ENCODE results near the gene SLC9A1.

Gene SLC9A1

DNA sequence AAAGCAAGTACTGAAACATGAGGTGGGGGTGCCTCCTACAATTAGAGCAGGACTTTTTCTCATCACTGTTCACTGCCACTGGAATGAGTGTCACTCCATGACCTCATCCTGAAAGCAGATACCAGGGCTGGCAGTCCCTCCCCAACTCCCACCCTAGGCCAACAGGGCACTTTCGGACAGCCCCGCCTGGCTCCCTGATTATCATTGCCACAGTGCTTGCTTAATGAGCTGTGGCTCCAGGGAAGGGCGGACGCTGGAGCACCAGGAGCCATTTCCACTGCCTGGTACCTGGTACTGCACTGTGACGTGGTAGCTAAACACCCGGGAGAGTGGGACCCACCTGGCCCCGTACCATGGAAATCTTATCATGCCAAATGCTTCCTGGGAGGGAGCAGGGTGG is 22.3 kb downstream of the SLC9A1 start (continued):
- TF ChIP-seq, protein P1, sequence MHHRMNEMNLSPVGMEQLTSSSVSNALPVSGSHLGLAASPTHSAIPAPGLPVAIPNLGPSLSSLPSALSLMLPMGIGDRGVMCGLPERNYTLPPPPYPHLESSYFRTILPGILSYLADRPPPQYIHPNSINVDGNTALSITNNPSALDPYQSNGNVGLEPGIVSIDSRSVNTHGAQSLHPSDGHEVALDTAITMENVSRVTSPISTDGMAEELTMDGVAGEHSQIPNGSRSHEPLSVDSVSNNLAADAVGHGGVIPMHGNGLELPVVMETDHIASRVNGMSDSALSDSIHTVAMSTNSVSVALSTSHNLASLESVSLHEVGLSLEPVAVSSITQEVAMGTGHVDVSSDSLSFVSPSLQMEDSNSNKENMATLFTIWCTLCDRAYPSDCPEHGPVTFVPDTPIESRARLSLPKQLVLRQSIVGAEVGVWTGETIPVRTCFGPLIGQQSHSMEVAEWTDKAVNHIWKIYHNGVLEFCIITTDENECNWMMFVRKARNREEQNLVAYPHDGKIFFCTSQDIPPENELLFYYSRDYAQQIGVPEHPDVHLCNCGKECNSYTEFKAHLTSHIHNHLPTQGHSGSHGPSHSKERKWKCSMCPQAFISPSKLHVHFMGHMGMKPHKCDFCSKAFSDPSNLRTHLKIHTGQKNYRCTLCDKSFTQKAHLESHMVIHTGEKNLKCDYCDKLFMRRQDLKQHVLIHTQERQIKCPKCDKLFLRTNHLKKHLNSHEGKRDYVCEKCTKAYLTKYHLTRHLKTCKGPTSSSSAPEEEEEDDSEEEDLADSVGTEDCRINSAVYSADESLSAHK (tag by site-specific recombination; IDR thresholded peaks at IDR 0.05): no peak
- no peak for TF ChIP-seq ZNF133 (tag by site-specific recombination; IDR thresholded peaks at IDR 0.05)
- no peak for TF ChIP-seq ZNF214 (tag by site-specific recombination; IDR thresholded peaks at IDR 0.05; ENCODE audit: borderline replicate concordance)
- no peak for TF ChIP-seq KLF8 (tag by site-specific recombination; IDR thresholded peaks at IDR 0.05)
- TF ChIP-seq OSR2 (tag by site-specific recombination; IDR thresholded peaks at IDR 0.05): no peak
- no peak for TF ChIP-seq TRIM28 (IDR thresholded peaks at IDR 0.05; ENCODE audit: borderline replicate concordance, low read length)
- peak; percentile 80 for TF ChIP-seq ZBTB20 (tag by site-specific recombination; IDR thresholded peaks at IDR 0.05)
- TF ChIP-seq, protein P2, sequence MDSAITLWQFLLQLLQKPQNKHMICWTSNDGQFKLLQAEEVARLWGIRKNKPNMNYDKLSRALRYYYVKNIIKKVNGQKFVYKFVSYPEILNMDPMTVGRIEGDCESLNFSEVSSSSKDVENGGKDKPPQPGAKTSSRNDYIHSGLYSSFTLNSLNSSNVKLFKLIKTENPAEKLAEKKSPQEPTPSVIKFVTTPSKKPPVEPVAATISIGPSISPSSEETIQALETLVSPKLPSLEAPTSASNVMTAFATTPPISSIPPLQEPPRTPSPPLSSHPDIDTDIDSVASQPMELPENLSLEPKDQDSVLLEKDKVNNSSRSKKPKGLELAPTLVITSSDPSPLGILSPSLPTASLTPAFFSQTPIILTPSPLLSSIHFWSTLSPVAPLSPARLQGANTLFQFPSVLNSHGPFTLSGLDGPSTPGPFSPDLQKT (IDR thresholded peaks at IDR 0.05; ENCODE audit: borderline replicate concordance, low read depth, low read length): no peak
- no peak for TF ChIP-seq ZXDB (tag by site-specific recombination; IDR thresholded peaks at IDR 0.05)
- no peak for TF ChIP-seq ZNF24 (tag by site-specific recombination; IDR thresholded peaks at IDR 0.05)
- no peak for TF ChIP-seq ZNF184 (tag by site-specific recombination; IDR thresholded peaks at IDR 0.05)
- TF ChIP-seq SCRT1 (tag by site-specific recombination; IDR thresholded peaks at IDR 0.05; ENCODE audit: borderline replicate concordance): no peak
- no peak for TF ChIP-seq KLF7 (tag by site-specific recombination; IDR thresholded peaks at IDR 0.05; ENCODE audit: borderline replicate concordance)
- TF ChIP-seq ZNF16 (tag by site-specific recombination; IDR thresholded peaks at IDR 0.05; ENCODE audit: low read depth): no peak
- no peak for TF ChIP-seq ZNF174 (tag by site-specific recombination; IDR thresholded peaks at IDR 0.05)
- TF ChIP-seq ZFHX2 (tag by site-specific recombination; conservative IDR thresholded peaks at IDR 0.05): 0 out of 2 replicates have a peak, but pooled peaks have one; percentile 15
- TF ChIP-seq, protein P3, sequence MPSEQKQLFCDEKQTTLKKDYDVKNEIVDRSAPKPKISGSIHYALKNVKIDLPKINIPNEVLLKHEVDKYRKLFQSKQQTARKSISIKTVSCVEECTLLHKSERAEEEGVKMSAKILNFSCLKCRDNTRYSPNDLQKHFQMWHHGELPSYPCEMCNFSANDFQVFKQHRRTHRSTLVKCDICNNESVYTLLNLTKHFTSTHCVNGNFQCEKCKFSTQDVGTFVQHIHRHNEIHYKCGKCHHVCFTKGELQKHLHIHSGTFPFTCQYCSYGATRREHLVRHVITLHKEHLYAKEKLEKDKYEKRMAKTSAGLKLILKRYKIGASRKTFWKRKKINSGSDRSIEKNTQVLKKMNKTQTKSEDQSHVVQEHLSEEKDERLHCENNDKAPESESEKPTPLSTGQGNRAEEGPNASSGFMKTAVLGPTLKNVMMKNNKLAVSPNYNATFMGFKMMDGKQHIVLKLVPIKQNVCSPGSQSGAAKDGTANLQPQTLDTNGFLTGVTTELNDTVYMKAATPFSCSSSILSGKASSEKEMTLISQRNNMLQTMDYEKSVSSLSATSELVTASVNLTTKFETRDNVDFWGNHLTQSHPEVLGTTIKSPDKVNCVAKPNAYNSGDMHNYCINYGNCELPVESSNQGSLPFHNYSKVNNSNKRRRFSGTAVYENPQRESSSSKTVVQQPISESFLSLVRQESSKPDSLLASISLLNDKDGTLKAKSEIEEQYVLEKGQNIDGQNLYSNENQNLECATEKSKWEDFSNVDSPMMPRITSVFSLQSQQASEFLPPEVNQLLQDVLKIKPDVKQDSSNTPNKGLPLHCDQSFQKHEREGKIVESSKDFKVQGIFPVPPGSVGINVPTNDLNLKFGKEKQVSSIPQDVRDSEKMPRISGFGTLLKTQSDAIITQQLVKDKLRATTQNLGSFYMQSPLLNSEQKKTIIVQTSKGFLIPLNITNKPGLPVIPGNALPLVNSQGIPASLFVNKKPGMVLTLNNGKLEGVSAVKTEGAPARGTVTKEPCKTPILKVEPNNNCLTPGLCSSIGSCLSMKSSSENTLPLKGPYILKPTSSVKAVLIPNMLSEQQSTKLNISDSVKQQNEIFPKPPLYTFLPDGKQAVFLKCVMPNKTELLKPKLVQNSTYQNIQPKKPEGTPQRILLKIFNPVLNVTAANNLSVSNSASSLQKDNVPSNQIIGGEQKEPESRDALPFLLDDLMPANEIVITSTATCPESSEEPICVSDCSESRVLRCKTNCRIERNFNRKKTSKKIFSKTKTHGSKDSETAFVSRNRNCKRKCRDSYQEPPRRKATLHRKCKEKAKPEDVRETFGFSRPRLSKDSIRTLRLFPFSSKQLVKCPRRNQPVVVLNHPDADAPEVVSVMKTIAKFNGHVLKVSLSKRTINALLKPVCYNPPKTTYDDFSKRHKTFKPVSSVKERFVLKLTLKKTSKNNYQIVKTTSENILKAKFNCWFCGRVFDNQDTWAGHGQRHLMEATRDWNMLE (tag by site-specific recombination; conservative IDR thresholded peaks at IDR 0.05; ENCODE audit: low read depth): no peak
- TF ChIP-seq, protein P4, sequence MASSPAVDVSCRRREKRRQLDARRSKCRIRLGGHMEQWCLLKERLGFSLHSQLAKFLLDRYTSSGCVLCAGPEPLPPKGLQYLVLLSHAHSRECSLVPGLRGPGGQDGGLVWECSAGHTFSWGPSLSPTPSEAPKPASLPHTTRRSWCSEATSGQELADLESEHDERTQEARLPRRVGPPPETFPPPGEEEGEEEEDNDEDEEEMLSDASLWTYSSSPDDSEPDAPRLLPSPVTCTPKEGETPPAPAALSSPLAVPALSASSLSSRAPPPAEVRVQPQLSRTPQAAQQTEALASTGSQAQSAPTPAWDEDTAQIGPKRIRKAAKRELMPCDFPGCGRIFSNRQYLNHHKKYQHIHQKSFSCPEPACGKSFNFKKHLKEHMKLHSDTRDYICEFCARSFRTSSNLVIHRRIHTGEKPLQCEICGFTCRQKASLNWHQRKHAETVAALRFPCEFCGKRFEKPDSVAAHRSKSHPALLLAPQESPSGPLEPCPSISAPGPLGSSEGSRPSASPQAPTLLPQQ (tag by site-specific recombination; IDR thresholded peaks at IDR 0.05): peak; percentile 96
- TF ChIP-seq REST (tag by site-specific recombination; IDR thresholded peaks at IDR 0.05): no peak
- peak; percentile 76 for TF ChIP-seq PATZ1 (tag by site-specific recombination; IDR thresholded peaks at IDR 0.05)
- TF ChIP-seq ZNF514 (tag by site-specific recombination; IDR thresholded peaks at IDR 0.05): no peak
- TF ChIP-seq, protein P5, sequence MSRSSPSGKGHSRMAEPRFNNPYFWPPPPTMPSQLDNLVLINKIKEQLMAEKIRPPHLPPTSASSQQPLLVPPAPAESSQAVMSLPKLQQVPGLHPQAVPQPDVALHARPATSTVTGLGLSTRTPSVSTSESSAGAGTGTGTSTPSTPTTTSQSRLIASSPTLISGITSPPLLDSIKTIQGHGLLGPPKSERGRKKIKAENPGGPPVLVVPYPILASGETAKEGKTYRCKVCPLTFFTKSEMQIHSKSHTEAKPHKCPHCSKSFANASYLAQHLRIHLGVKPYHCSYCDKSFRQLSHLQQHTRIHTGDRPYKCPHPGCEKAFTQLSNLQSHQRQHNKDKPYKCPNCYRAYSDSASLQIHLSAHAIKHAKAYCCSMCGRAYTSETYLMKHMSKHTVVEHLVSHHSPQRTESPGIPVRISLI (tag by site-specific recombination; IDR thresholded peaks at IDR 0.05): no peak
- TF ChIP-seq SCRT2 (tag by site-specific recombination; IDR thresholded peaks at IDR 0.05): no peak
- TF ChIP-seq ZSCAN23 (tag by site-specific recombination; IDR thresholded peaks at IDR 0.05): no peak

All from HEK293 (cell line).